Thymus (tissue), 11 donors: Measurements from ENCODE around the gene GGACT. TPM values are rescaled to one million over a fixed set of nuclear protein-coding genes. Genes with fewer than 3 reads are reported as not detected.

Experiments
- DNase-seq, 9 donors: peaks; one replicate each; pipeline ENCODE4 v3.0.0-alpha.2; 2013; ENCODE audit warnings: low spot score in 9 of 9, low read depth in 6 of 9, missing footprints in 1 of 9
- H3K27ac ChIP-seq, 2 donors: one replicate each; pipeline ENCODE4 v1.5.1; 2013; ENCODE audit warnings: control low read depth in 1 of 2, low read depth in 1 of 2, low read length in 1 of 2, mild to moderate bottlenecking in 1 of 2, moderate library complexity in 1 of 2
- H3K27me3 ChIP-seq, 2 donors: one replicate each; pipeline ENCODE4 v1.5.1; 2013; ENCODE audit warnings: low read length in 1 of 2; ENCODE audit not compliant: control insufficient read depth in 2 of 2, insufficient read depth in 1 of 2
- H3K36me3 ChIP-seq, 2 donors: one replicate each; pipeline ENCODE4 v1.5.1; 2013; ENCODE audit warnings: low read length in 1 of 2, mild to moderate bottlenecking in 1 of 2, moderate library complexity in 1 of 2; ENCODE audit not compliant: control insufficient read depth in 2 of 2, insufficient read depth in 2 of 2
- H3K4me1 ChIP-seq, 2 donors: one replicate each; pipeline ENCODE4 v1.5.1; 2013; ENCODE audit warnings: low read length in 2 of 2; ENCODE audit not compliant: control insufficient read depth in 2 of 2, insufficient read depth in 2 of 2
- H3K4me3 ChIP-seq, 2 donors: one replicate each; pipeline ENCODE4 v1.5.1; 2013; ENCODE audit warnings: low read length in 2 of 2, control low read depth in 1 of 2, mild to moderate bottlenecking in 1 of 2
- H3K9me3 ChIP-seq, 2 donors: one replicate each; pipeline ENCODE4 v1.5.1; 2013; ENCODE audit warnings: low read length in 1 of 2, mild to moderate bottlenecking in 1 of 2; ENCODE audit not compliant: control insufficient read depth in 2 of 2, insufficient read depth in 1 of 2
- WGBS: extraction: QIAGEN DNeasy Blood & Tissue Kit; methylation state at CpG from one replicate; pipeline ENCODE4 v1.1.7; 2013; 5-methylcytosine and 5-hydroxymethylcytosine counted together
- polyA plus RNA-seq: library from polyadenylated mRNA; stranded (reverse); fragments of 200-250 nt; gene quantifications from one replicate; pipeline ENCODE4 v1.2.3, GENCODE V29; 2013
- total RNA-seq: library from RNA; stranded (reverse); fragments of 120-200 nt; gene quantifications from one replicate; pipeline ENCODE4 v1.2.4, GENCODE V29; 2013
- donor health status: healthy.

Gene GGACT
- total and polyA plus RNA-seq, 2 donors = 3.5 to 4.4 TPM

DNA sequence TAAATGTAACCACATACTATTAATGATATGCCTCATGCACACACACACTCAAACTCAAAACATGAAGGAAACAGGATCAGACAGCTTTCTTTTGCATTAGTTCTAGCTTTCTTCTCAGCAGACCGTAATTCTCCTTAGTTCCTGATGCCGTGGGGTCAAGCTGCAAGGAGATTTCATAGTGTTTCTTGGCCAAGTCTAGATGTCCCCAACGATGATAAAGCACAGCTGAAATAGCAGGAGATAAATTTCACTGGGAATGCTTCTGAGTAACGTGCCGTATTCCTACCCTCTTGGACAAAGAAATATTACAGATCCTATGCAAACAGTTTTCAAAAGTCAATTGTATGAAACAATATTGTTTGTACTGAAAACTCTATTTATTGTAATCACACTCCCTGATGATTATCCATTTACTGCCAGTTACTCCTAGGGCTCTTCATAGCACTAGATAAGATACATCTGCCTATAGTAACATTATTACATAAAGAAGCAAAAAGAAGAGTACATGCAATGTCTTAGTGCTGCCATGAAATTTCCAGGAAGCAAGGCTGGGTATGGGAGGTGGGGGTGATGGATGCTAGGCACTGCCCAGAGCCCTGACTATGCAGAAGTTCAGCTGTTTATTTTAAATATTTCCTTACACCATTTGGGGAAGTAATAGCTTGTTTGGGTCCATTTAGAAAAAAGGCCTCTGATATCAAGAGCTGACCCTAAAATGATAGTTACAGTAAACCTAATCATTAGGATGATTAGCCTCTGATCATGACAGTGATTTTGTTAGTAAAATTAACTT lies 16.5 kb upstream of the GGACT start:
- H3K27me3 ChIP-seq = no peaks in the 10 kb centered on the region
- DNase-seq = no peak
- no peak overlapping the region for H3K4me3 ChIP-seq
- peaks cover 0 to 11% of the 10 kb centered on the region in 2 donors for H3K36me3 ChIP-seq
- no peak overlapping the region for H3K27ac ChIP-seq
- peaks cover 0 to 1% of the 10 kb centered on the region in 2 donors for H3K9me3 ChIP-seq
- WGBS = 95% methylated on average over 5 of the region's 5 CpGs
- peaks cover 0 to 2% of the 10 kb centered on the region in 2 donors for H3K4me1 ChIP-seq

DNA sequence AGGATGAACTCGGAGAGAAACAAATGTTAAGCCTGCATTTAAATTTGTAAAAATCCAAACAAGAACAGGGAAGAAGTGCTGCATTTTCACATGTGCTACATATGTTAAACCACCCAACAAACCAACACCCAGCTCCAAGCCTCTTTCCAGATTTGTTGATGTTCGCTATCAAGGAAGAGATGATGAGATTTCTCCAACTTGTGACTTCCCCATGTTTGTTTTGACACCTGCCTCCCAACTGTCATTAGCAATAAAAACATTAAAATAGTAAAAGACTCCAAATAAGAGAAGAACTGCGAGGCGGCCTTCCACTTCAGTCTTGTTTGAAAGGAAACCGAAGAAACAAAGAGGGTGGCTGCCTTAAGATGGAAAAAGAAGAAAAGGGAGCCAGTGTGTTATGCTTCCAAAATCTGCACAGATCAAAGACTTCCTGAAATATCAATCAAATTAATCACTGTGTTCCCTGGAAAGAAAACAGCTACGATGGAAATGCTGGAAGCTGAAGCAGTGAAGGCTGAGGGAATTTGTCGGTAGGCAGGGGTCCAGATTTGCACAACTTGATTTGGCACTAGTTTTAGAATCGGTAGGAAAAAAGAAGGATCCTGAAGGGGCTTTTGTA lies 14.0 kb upstream of the GGACT start:
- H3K9me3 ChIP-seq = no peaks in the 10 kb centered on the region
- no peak for DNase-seq

DNA sequence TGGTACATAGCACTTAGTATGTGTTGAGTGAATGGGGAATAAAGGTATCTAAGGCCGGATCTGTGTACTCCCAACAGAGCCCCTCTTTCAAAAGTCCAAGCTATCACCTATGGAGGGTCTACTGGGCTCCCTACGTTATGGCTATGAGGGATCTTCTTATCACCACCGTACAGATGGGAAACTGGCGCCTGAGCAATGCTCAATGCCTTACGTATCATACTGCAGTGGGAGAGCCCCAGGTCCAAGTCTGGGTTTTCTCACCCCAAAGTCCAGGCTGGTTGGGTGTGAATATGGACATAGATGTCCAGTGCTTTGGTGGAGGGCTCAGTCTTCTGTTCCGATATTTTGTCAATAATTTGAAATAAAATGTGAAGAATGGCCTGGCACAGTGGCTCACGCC lies 13.1 kb upstream of the GGACT start:
- 98% methylated on average over 7 of the region's 7 CpGs for WGBS
- no peaks in the 10 kb centered on the region for H3K27me3 ChIP-seq

More for the DNA sequence above, 14.0 kb upstream of the GGACT start:
- WGBS = 87% methylated on average over 8 of the region's 8 CpGs
- no peak overlapping the region for H3K4me3 ChIP-seq
- H3K27ac ChIP-seq = no peak overlapping the region
- H3K36me3 ChIP-seq = peaks cover 0 to 4% of the 10 kb centered on the region in 2 donors
- H3K4me1 ChIP-seq = peaks cover 0 to 2% of the 10 kb centered on the region in 2 donors
- H3K27me3 ChIP-seq = no peaks in the 10 kb centered on the region

GRCh38 chr13:100600915-100601314 lies 12.3 kb upstream of the GGACT start:
- no peak overlapping the region for H3K4me3 ChIP-seq
- no peaks in the 10 kb centered on the region for H3K27me3 ChIP-seq
- H3K9me3 ChIP-seq = no peaks in the 10 kb centered on the region
- no peaks in the 10 kb centered on the region for H3K4me1 ChIP-seq
- H3K27ac ChIP-seq = no peak overlapping the region
- H3K36me3 ChIP-seq = no peaks in the 10 kb centered on the region
- 79% methylated on average over 6 of the region's 6 CpGs for WGBS
- no peak for DNase-seq

More for the DNA sequence above, 13.1 kb upstream of the GGACT start:
- Histone ChIP-seq H3K27ac (no peak overlapping the region), H3K4me1 (peaks cover 0 to 2% of the 10 kb centered on the region in 2 donors), H3K36me3 (peaks cover 0 to 1% of the 10 kb centered on the region in 2 donors), H3K4me3 (no peak overlapping the region), H3K9me3 (no peaks in the 10 kb centered on the region)
- DNase-seq = no peak

DNA sequence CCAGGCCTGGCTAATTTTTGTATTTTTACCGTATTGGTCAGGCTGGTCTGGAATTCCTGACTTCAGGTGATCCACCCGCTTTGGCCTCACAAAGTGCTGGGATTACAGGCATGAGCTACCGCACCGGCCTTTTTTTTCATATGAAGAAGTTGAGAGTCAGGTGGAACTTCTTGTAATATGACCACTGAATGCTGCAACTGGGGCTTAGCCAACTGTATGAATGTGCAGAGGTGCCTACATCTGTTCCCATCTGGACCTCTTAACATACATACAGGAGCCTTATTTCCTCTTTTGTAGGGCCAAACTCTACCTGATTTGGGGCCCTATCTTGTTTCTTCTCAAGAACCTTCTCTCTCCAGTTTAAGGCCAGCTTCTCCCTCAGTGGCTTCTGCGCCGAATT lies 11.9 kb upstream of the GGACT start:
- H3K9me3 ChIP-seq = no peaks in the 10 kb centered on the region
- WGBS = 97% methylated on average over 6 of the region's 6 CpGs
- no peaks in the 10 kb centered on the region for H3K36me3 ChIP-seq
- H3K27me3 ChIP-seq = no peaks in the 10 kb centered on the region
- no peak overlapping the region for H3K4me3 ChIP-seq
- no peak overlapping the region for H3K27ac ChIP-seq
- no peaks in the 10 kb centered on the region for H3K4me1 ChIP-seq
- no peak for DNase-seq

DNA sequence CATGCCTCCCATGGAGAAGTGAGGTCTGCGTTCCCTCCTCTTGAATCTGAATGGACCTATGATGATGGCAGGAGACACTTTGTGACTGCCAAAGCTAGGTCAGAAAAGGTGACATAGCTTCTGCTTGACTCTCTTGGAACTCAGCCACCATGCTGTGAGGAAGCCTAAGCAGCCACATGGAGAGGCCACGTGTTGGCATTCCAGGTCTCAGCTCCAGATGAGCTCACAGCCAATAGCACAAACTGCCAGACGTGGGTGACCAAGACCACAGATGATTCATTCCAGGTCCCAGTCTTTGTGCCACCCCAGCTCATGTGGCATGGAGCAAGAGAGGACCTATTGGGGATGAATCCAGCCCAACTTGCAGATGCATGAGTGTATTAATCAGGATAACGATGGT lies 8.7 kb upstream of the GGACT start:
- 96% methylated on average over 4 of the region's 4 CpGs for WGBS
- Histone ChIP-seq H3K36me3 (no peaks in the 10 kb centered on the region), H3K4me3 (no peak overlapping the region)

DNA sequence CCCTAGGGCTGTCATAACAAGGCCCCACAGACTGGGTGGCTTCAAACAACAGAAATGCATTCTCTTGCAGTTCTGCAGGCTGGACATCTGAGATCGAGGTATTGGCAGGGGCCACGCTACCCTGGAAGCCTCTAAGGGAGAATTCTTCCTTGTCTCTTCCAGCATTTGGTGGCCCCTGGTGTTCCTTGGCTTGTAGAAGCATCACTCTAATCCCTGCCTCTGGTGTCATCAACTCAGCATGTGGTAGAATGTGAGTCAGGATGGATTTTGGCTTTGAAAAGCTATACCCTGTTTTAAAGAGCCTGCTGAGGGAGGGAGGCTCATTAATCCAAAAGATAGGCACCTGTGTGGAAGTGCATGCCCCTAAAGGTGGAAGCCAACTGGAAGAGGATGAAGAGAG lies 7.9 kb upstream of the GGACT start:
- 98% methylated on average over 2 of the region's 2 CpGs for WGBS
- Histone ChIP-seq H3K4me3 (no peak overlapping the region), H3K27me3 (no peaks in the 10 kb centered on the region), H3K27ac (no peak overlapping the region), H3K9me3 (no peaks in the 10 kb centered on the region), H3K4me1 (peaks cover 0 to 3% of the 10 kb centered on the region in 2 donors), H3K36me3 (no peaks in the 10 kb centered on the region)
- no peak for DNase-seq

More for the DNA sequence above, 8.7 kb upstream of the GGACT start:
- Histone ChIP-seq H3K9me3 (no peaks in the 10 kb centered on the region), H3K4me1 (peaks cover 0 to 3% of the 10 kb centered on the region in 2 donors), H3K27me3 (no peaks in the 10 kb centered on the region), H3K27ac (no peak overlapping the region)
- no peak for DNase-seq

DNA sequence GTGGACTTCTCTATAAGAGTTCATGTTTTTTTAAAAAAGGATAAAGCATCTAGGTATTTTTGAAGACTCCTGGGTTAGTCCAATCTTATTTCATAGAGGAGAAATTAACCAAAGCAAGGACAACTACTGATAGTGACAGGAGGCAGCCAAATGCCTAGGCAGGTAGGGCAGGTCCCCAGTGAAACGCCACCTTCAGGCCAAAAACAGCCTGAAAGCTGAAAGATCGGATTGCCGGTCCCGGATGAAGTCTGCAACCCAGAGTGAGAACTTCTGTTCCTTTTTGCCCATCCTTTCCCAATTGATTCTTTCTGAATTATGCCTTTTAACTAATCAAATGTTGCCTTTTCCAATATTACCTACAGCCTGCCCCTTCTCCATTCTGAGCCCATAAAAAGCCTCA lies 6.1 kb upstream of the GGACT start:
- no peak overlapping the region for H3K27ac ChIP-seq
- no peaks in the 10 kb centered on the region for H3K9me3 ChIP-seq
- no peaks in the 10 kb centered on the region for H3K27me3 ChIP-seq
- DNase-seq = no peak
- H3K36me3 ChIP-seq = no peaks in the 10 kb centered on the region
- no peak overlapping the region for H3K4me3 ChIP-seq
- H3K4me1 ChIP-seq = peaks cover 0 to 3% of the 10 kb centered on the region in 2 donors
- WGBS = 96% methylated on average over 4 of the region's 4 CpGs

DNA sequence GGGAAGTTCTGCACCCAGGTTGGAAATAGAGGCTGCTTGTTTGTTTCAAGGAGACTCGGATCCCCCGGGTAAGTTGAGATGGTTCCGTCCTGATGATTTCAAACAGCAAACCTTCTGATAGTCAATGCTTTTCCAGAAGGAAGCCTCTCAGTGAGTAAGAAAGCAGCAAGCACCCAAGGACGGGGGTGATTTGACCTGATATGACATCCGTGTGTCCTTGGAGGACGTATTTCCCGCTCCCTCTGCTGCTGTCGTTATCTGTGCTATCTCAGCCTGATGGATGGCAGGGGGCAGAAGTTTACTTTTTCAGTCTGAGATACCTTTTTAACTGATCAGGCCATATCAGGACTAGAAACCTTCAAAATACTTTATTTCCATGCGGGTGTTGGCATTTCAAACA lies 5.7 kb upstream of the GGACT start:
- no peak for DNase-seq
- 98% methylated on average over 9 of the region's 9 CpGs for WGBS
- no peak overlapping the region for H3K4me3 ChIP-seq

More for the DNA sequence above, 5.7 kb upstream of the GGACT start:
- no peaks in the 10 kb centered on the region for H3K36me3 ChIP-seq
- H3K4me1 ChIP-seq = peaks cover 0 to 4% of the 10 kb centered on the region in 2 donors
- no peaks in the 10 kb centered on the region for H3K27me3 ChIP-seq
- no peak overlapping the region for H3K27ac ChIP-seq
- H3K9me3 ChIP-seq = no peaks in the 10 kb centered on the region
